ENCODE data around the gene NRL. TPM values are rescaled to one million over a fixed set of nuclear protein-coding genes. Genes with fewer than 3 reads are reported as not detected.

Gene NRL
- polyA plus RNA-seq, 1 donor (not counting 4 experiments of a cell fraction or from before 2014, with no cell fraction given) = 0.29 TPM

DNA sequence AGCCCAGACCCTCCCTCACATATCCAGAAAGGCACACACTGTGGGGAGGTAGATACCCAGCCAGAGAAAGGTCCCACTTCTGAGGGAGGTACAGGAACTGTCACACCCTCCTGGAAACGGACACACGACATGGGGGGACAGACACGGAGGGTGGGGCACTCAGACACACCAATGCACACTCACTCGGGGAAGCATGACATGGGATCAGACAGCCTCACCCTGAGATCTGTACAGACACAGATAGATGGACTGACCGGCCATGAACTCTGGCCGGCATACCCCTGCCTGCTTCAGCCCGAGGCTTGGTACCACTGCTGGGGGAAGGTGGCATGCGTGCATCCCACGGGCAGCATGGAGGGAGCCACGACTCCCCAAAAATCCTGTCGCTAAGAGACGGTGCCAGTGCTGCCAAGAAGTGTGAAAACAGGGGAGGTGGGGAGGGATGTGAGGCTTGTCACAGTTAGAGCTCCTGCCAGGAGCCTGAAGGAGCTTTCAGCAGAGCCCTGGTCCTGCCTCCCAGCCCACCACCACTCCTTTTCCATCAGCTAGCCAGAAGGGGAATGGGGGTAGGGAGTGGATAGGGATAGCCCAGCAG, 42.8 kb downstream of the NRL start:
- Histone ChIP-seq H3K4me3 (ENCODE audit: control insufficient read depth in 2 of 3, extremely low read depth in 1 of 3, insufficient read depth in 2 of 3, low read depth in 1 of 3, low read length in 3 of 3) (no peak overlapping the region), H3K9me3 (ENCODE audit: control insufficient read depth, low read depth, low read length) (no peaks in the 10 kb centered on the region), H4K20me1 (ENCODE audit: control insufficient read depth, extremely low read depth, insufficient read depth, low read length) (no peaks in the 10 kb centered on the region), H3K4me2 (ENCODE audit: control insufficient read depth, extremely low read depth, insufficient read depth, low read depth, low read length) (no peak overlapping the region), H3K79me2 (ENCODE audit: control insufficient read depth, insufficient read depth, low read length) (no peaks in the 10 kb centered on the region), H3K4me1 (ENCODE audit: control insufficient read depth, extremely low read depth, insufficient read depth, low read length) (no peaks in the 10 kb centered on the region), H3K36me3 (ENCODE audit: control insufficient read depth in 2 of 2, extremely low read depth in 1 of 2, insufficient read depth in 2 of 2, low read length in 2 of 2) (no peaks in the 10 kb centered on the region), H3K27ac (ENCODE audit: control insufficient read depth, insufficient read depth, low read length) (no peak overlapping the region), H2AFZ (ENCODE audit: control insufficient read depth, low read length) (no peak overlapping the region), H3K9ac (ENCODE audit: control insufficient read depth, extremely low read depth, insufficient read depth, low read length) (no peak overlapping the region), H3K27me3 (ENCODE audit: control insufficient read depth, extremely low read depth, insufficient read depth, low read length) (peaks cover 32% of the 10 kb centered on the region), H3K9me1 (ENCODE audit: control insufficient read depth, extremely low read depth, insufficient read depth, low read length) (no peaks in the 10 kb centered on the region)
- TF ChIP-seq EZH2 (IDR thresholded peaks at IDR 0.05; ENCODE audit: low read length) = peak; percentile 36
- TF ChIP-seq, protein P1, sequence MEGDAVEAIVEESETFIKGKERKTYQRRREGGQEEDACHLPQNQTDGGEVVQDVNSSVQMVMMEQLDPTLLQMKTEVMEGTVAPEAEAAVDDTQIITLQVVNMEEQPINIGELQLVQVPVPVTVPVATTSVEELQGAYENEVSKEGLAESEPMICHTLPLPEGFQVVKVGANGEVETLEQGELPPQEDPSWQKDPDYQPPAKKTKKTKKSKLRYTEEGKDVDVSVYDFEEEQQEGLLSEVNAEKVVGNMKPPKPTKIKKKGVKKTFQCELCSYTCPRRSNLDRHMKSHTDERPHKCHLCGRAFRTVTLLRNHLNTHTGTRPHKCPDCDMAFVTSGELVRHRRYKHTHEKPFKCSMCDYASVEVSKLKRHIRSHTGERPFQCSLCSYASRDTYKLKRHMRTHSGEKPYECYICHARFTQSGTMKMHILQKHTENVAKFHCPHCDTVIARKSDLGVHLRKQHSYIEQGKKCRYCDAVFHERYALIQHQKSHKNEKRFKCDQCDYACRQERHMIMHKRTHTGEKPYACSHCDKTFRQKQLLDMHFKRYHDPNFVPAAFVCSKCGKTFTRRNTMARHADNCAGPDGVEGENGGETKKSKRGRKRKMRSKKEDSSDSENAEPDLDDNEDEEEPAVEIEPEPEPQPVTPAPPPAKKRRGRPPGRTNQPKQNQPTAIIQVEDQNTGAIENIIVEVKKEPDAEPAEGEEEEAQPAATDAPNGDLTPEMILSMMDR (optimal IDR thresholded peaks at IDR 0.05 in 1 of 3, IDR thresholded peaks at IDR 0.05 in 1 of 3, conservative IDR thresholded peaks at IDR 0.05 in 1 of 3; ENCODE audit: extremely low read depth in 1 of 3, insufficient read depth in 2 of 3, low read length in 3 of 3) = no peak
- dilution Hi-C loops (cut with MboI; ENCODE audit: extremely low pct_ligation_motif_present, low sequenced_read_pairs) = no loop called here
- no peak for FAIRE-seq
- DNase-seq (ENCODE audit: low read depth, low spot score) = no peak

DNA sequence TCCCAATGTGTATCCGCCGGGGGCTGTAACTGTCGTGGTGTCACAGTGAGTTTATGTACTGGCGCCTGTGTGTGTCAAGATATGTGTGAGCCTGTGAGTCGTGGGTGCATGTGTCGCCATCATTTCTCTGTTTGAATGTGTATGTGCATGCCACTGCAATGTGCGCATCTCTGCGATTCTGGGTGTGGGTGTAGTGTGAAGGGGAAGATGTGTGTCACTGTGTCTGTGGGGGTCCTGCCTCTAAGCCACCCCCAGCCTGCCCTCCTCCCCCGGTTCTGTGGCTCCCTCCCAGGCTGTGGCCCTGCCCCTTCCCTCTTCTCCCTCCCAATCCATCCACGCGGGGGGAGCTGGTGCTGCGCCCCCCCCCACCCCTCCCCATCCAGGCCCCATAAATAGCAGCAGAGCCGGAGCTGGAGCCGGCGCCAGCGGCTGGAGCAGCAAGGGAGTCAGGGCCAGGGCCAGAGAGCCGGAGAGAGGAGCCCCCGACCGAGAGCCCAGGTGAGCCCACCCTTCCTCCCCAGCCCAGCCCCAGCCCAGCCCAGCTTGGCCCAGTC, 43.5 kb downstream of the NRL start, which contains the start of gene CPNE6:
Gene CPNE6 (plus strand): TSS at position 419 of the 554 bp plus-strand sequence. CDS start 1,375 bp downstream, outside the sequence.
- Histone ChIP-seq H4K20me1 (ENCODE audit: control insufficient read depth, extremely low read depth, insufficient read depth, low read length) (no peaks in the 10 kb centered on the region), H3K9ac (ENCODE audit: control insufficient read depth, extremely low read depth, insufficient read depth, low read length) (no peak within 1 kb of the TSS), H3K9me3 (ENCODE audit: control insufficient read depth, low read depth, low read length) (no peaks in the 10 kb centered on the region), H3K4me1 (ENCODE audit: control insufficient read depth, extremely low read depth, insufficient read depth, low read length) (no peaks in the 10 kb centered on the region), H3K27me3 (ENCODE audit: control insufficient read depth, extremely low read depth, insufficient read depth, low read length) (peaks cover 32% of the 10 kb centered on the region), H3K9me1 (ENCODE audit: control insufficient read depth, extremely low read depth, insufficient read depth, low read length) (no peaks in the 10 kb centered on the region), H3K4me2 (ENCODE audit: control insufficient read depth, extremely low read depth, insufficient read depth, low read depth, low read length) (no peak within 1 kb of the TSS), H3K4me3 (ENCODE audit: control insufficient read depth in 2 of 3, extremely low read depth in 1 of 3, insufficient read depth in 2 of 3, low read depth in 1 of 3, low read length in 3 of 3) (no peak within 1 kb of the TSS), H3K27ac (ENCODE audit: control insufficient read depth, insufficient read depth, low read length) (no peak within 1 kb of the TSS), H3K36me3 (ENCODE audit: control insufficient read depth in 2 of 2, extremely low read depth in 1 of 2, insufficient read depth in 2 of 2, low read length in 2 of 2) (no peaks in the 10 kb centered on the region), H3K79me2 (ENCODE audit: control insufficient read depth, insufficient read depth, low read length) (no peaks in the 10 kb centered on the region), H2AFZ (ENCODE audit: control insufficient read depth, low read length) (no peak within 1 kb of the TSS)
- DNase-seq (ENCODE audit: low read depth, low spot score) = no peak
- dilution Hi-C loops (cut with MboI; ENCODE audit: extremely low pct_ligation_motif_present, low sequenced_read_pairs) = no loop called here
- TF ChIP-seq, protein P1 (optimal IDR thresholded peaks at IDR 0.05 in 1 of 3, IDR thresholded peaks at IDR 0.05 in 1 of 3, conservative IDR thresholded peaks at IDR 0.05 in 1 of 3; ENCODE audit: extremely low read depth in 1 of 3, insufficient read depth in 2 of 3, low read length in 3 of 3) = no peak
- TF ChIP-seq EZH2 (IDR thresholded peaks at IDR 0.05; ENCODE audit: low read length) = no peak
- FAIRE-seq = no peak

Measured in keratinocyte (primary cell).